HG03095 (cell line): ENCODE measurements around the gene DAP.
"Not testable (repeated sequence)": the region's sequence is repeated elsewhere in the genome, so short reads cannot be mapped to it uniquely, and the experiment has no call there.

Source experiments
- ATAC-seq: cut with Tn5 transposase; IDR thresholded peaks from one replicate; pipeline ENCODE4 v1.9.1; 2021; ENCODE audit warnings: moderate library complexity; ENCODE audit not compliant: unreplicated experiment

DAP gene

GRCh38 chr5:10658265-10658664 is 102.8 kb downstream of the DAP start:
- ATAC-seq = no peak

- ATAC-seq = no peak
Observed at GRCh38 chr5:10655972-10656830, 104.8 kb downstream of the DAP start.

- no peak for ATAC-seq
Observed at GRCh38 chr5:10655161-10655971, 105.7 kb downstream of the DAP start.

GRCh38 chr5:10654566-10654965 is 106.5 kb downstream of the DAP start:
- no peak for ATAC-seq

DNA sequence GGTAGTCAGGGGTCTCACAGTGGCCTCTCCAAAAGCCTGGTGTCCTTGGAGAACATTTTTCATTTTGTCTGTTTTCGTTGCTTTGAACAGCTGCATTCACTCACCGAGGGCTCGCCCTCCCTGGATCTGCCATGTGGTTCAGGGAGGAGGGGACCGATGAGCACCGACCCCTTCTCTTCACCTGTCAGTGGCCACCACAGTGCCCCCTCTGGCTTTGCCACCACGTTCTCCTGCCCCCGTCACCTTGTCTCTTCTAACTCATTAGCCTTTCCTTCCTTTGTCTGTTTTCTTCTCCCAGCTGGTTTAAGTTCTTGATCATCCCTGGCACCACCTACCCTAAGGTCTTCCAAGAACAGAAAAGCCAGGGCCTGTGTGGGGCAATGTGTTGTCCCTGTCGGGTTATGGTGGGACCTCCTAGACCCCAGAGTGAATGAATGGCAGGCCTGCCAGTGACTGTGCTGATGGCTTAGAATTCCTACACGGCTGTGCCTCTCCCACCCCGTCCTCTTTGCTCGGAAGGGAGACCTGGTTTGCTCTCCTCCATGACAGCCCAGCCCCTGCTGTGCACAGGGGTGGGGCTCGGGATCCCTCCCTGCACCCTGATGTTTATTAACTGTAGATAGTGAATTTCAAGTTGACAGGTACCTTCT is 107.2 kb downstream of the DAP start:
- no peak for ATAC-seq

GRCh38 chr5:10653043-10653442 is 108.0 kb downstream of the DAP start:
- no peak for ATAC-seq

DNA sequence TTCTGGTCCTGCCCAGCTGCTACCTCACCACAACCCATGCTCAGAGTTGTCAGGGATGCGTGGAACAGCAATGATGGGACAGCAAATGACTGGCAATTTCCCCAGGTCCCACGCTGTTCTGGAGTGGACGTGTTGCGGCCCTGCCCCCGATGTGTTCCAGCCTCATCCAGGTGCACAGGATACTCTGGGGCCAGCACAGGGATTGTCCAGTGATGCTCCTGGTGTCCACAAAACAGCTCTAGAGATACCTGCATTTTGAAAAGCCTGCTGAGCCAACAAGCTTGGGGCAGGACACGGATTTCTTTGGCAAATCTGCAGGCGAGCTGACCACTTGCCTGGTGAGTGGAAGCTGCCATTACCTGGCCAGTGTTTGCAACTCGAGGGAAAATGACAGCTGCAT is 108.4 kb downstream of the DAP start:
- ATAC-seq = no peak

- no peak for ATAC-seq
Observed at GRCh38 chr5:10652151-10652550, 108.9 kb downstream of the DAP start.

- ATAC-seq = no peak
Observed at GRCh38 chr5:10649666-10650380, 111.2 kb downstream of the DAP start.

GRCh38 chr5:10648806-10649665 is 112.0 kb downstream of the DAP start:
- ATAC-seq = no peak

GRCh38 chr5:10647640-10648039 is 113.4 kb downstream of the DAP start:
- no peak for ATAC-seq

DNA sequence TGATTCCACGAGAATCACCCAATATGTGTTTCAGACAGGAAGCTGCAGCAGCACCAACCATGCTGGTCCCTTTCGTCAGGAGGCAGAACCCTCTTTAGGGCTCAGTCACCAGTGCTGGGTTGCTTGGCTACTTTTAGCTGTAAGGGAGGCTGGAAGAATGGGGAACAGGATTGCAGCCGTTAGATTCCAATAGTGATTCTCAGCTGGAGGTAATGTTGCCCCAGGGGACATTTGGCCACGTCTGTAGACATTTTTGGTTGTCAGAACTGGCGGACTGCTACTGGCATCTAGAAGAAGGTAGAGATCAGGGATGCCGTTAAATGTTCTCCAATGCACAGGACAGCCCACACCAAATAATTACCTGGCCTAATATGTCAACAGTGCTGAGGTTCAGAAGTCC is 115.4 kb downstream of the DAP start:
- ATAC-seq = no peak

GRCh38 chr5:10645146-10645545 is 115.9 kb downstream of the DAP start:
- ATAC-seq = no peak

DNA sequence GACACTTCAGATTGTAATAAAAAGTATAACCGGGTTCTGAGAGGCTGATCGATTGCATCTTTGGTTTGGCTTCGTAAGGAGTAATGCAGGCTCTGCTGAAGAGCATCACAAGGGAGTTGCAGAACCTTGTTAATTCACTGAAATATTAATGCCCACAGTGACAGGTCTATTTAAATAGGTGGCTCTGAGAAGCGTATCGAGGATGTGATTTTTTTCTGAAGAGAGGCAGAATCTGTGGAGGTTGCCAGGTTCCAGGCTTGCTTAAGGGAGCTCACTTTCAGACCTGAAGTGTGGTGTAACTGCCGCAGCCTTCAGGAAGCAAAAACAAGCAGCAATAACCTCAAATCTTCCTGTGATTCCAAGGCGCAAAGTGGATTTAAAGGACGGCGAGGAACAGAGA is 116.8 kb downstream of the DAP start:
- ATAC-seq = no peak

GRCh38 chr5:10642367-10642766 is 118.7 kb downstream of the DAP start:
- ATAC-seq = no peak

- ATAC-seq = no peak
Observed at GRCh38 chr5:10639846-10640368, 121.1 kb downstream of the DAP start.

- ATAC-seq = not testable (repeated sequence)
Observed at GRCh38 chr5:10638723-10639122, 122.3 kb downstream of the DAP start.

DNA sequence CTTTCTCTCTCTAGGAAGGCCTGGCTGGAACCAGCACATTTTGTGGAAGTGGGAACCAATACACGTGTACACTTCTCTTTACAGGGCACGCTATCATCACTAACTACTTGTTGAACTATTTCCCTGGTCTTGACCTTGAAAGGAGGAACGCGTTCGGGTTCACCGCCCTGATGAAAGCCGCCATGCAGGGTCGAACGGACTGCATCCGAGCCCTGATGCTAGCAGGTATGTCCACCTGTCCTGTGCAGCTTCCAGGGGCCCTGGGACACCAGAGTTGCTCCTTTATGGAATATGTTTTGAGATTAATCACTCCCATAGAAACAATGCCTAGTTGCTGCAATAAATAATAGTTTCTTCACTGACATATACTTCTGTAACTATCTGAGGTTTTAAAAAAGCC is 123.1 kb downstream of the DAP start:
- ATAC-seq = no peak

- ATAC-seq = no peak
Observed at GRCh38 chr5:10636363-10637142, 124.5 kb downstream of the DAP start.
